ENCODE data around the gene PTPN23. TPM values are rescaled to one million over a fixed set of nuclear protein-coding genes. Genes with fewer than 3 reads are reported as not detected.

PTPN23 gene, protein sequence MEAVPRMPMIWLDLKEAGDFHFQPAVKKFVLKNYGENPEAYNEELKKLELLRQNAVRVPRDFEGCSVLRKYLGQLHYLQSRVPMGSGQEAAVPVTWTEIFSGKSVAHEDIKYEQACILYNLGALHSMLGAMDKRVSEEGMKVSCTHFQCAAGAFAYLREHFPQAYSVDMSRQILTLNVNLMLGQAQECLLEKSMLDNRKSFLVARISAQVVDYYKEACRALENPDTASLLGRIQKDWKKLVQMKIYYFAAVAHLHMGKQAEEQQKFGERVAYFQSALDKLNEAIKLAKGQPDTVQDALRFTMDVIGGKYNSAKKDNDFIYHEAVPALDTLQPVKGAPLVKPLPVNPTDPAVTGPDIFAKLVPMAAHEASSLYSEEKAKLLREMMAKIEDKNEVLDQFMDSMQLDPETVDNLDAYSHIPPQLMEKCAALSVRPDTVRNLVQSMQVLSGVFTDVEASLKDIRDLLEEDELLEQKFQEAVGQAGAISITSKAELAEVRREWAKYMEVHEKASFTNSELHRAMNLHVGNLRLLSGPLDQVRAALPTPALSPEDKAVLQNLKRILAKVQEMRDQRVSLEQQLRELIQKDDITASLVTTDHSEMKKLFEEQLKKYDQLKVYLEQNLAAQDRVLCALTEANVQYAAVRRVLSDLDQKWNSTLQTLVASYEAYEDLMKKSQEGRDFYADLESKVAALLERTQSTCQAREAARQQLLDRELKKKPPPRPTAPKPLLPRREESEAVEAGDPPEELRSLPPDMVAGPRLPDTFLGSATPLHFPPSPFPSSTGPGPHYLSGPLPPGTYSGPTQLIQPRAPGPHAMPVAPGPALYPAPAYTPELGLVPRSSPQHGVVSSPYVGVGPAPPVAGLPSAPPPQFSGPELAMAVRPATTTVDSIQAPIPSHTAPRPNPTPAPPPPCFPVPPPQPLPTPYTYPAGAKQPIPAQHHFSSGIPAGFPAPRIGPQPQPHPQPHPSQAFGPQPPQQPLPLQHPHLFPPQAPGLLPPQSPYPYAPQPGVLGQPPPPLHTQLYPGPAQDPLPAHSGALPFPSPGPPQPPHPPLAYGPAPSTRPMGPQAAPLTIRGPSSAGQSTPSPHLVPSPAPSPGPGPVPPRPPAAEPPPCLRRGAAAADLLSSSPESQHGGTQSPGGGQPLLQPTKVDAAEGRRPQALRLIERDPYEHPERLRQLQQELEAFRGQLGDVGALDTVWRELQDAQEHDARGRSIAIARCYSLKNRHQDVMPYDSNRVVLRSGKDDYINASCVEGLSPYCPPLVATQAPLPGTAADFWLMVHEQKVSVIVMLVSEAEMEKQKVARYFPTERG (N-terminal part only)
- total RNA-seq, result 13.4 and 14.3 TPM in 2 replicates

DNA sequence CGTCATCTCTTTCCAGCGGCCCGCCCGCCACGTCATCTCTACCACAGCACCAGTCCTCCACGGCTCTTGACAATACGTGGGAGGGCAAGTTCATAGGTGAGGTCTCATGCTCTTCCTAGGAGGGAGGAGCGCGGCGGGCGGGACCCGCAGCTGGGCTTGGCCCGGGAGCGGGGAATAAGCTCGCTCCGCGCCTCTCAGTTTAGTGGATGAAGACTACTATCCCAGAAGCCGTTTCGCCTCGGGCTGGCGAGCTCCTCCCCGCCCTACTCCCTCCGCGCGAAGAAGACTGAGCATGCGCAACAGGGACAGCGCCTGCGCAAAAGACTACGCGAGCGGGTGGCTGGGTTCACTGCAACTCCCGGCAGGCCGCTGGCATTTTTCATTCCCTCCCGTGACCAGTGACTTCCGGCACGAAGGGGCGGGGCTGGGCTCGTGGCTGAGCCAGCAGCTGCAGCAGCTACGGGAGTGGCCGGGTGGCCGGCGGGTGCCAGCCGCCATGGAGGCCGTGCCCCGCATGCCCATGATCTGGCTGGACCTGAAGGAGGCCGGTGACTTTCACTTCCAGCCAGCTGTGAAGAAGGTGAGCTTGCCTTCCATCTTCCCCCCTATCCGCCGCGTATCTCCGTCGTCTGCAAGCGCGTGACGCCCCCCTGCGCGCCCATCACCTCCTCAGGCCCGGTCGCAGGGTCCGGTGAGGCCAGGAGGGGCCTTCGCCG, at the start of gene PTPN23:
TSS of gene PTPN23 (plus strand) at position 421 of the 716 bp plus-strand sequence. CDS start at position 497, 76 bp downstream.

Other genes starting within 250 kb of the PTPN23 start
- gene SETD2, start 216.9 kb upstream of the PTPN23 start, total RNA-seq, result 20.5 and 29.0 TPM in 2 replicates
- 3.8 and 12.7 TPM in 2 replicates for gene KIF9, start 98.2 kb upstream of the PTPN23 start, total RNA-seq
- gene KLHL18, start 98.1 kb upstream of the PTPN23 start, total RNA-seq, result 27.0 and 63.4 TPM in 2 replicates
- 38.0 and 48.2 TPM in 2 replicates for gene SCAP, start 94.9 kb downstream of the PTPN23 start, total RNA-seq
- 32.2 and 41.5 TPM in 2 replicates for gene ELP6, start 132.7 kb downstream of the PTPN23 start, total RNA-seq
- 0.32 and 1.1 TPM in 2 replicates for gene CSPG5, start 197.8 kb downstream of the PTPN23 start, total RNA-seq